22Rv1 (cell line): ENCODE data around the gene CCDC148.

Source experiments
- CTCF ChIP-seq: fragments of 450-650 bp; IDR thresholded peaks from 2 replicates; pipeline ENCODE4 v1.5.1; 2017; ENCODE audit warnings: mild to moderate bottlenecking
- ZFX ChIP-seq: fragments of 450-650 bp; IDR thresholded peaks from 2 replicates; pipeline ENCODE4 v1.6.1; 2017; ENCODE audit warnings: antibody characterized with exemption, borderline replicate concordance

DNA sequence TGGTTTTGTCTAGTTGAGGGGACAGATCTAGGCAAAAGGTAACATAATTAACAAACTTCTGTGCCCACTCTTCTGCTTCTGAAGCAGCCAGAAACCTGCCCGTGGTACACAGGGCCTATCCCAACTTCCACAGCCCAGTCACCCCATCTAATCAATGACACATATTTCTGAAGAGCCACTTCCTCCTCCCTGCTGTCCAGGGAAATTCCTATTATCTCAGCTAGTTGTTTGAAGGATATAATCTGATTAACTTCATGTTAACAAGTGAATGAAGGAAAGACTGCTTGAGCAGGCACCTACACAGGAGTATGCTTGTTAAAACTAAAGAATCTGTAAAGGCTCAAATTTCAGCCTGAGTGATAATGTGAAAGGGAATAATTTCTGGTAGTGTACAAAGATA is 61.4 kb downstream of the CCDC148 start:
- no peak for TF ChIP-seq CTCF
- no peak for TF ChIP-seq ZFX
